DOHH2 (cell line): ENCODE data around the gene WDR59.
A peak's percentile ranks its signal among the peaks of the same experiment; 100 is the strongest.
"Not testable (repeated sequence)": the region's sequence is repeated elsewhere in the genome, so short reads cannot be mapped to it uniquely, and the experiment has no call there.

ENCODE experiments used
- H3F3A ChIP-seq: fragments of 200-600 bp; sonication (generic), shearing (Covaris generic); 2 replicates; pipeline ENCODE4 v1.6.0; 2016; ENCODE audit warnings: antibody characterized with exemption, mild to moderate bottlenecking; ENCODE audit not compliant: control insufficient read depth, insufficient read depth
- H3K27ac ChIP-seq: fragments of 200-600 bp; sonication (generic); 2 replicates; pipeline ENCODE4 v1.5.1; 2014; ENCODE audit warnings: low read depth, mild to moderate bottlenecking, low read length, moderate library complexity
- H3K27me3 ChIP-seq: fragments of 200-600 bp; sonication (generic); 2 replicates; pipeline ENCODE4 v1.6.1; 2014; ENCODE audit warnings: mild to moderate bottlenecking, low read length, mixed read lengths; ENCODE audit not compliant: control insufficient read depth
- H3K36me3 ChIP-seq: fragments of 200-600 bp; sonication (generic); 2 replicates; pipeline ENCODE4 v1.6.1; 2014; ENCODE audit warnings: mild to moderate bottlenecking, low read length, moderate library complexity, mixed read lengths; ENCODE audit not compliant: control insufficient read depth
- H3K4me1 ChIP-seq: fragments of 200-600 bp; sonication (generic); 2 replicates; pipeline ENCODE4 v1.6.1; 2014; ENCODE audit warnings: mild to moderate bottlenecking, low read length, mixed read lengths; ENCODE audit not compliant: control insufficient read depth
- H3K4me2 ChIP-seq: fragments of 200-600 bp; sonication (generic); 2 replicates; pipeline ENCODE4 v1.6.0; 2014; ENCODE audit warnings: mild to moderate bottlenecking, low read length, moderate library complexity
- H3K4me3 ChIP-seq: fragments of 200-600 bp; sonication (generic); 2 replicates; pipeline ENCODE4 v1.5.1; 2014; ENCODE audit warnings: mild to moderate bottlenecking, low read length, mixed read lengths
- H3K79me2 ChIP-seq: fragments of 200-600 bp; sonication (generic); 2 replicates; pipeline ENCODE4 v1.6.1; 2014; ENCODE audit warnings: mild to moderate bottlenecking, low read length, mixed read lengths; ENCODE audit not compliant: control insufficient read depth
- H3K9me2 ChIP-seq: fragments of 200-600 bp; sonication (generic); replicated peaks from 2 replicates; pipeline ENCODE4 v1.6.1; 2014; ENCODE audit warnings: mild to moderate bottlenecking, low read length, mixed read lengths; ENCODE audit not compliant: control insufficient read depth
- H3K9me3 ChIP-seq: fragments of 200-600 bp; sonication (generic); 2 replicates; pipeline ENCODE4 v1.6.1; 2014; ENCODE audit warnings: antibody characterized with exemption, low read length, mixed read lengths; ENCODE audit not compliant: control insufficient read depth, insufficient read depth
- H4K20me1 ChIP-seq: fragments of 200-600 bp; sonication (generic); 2 replicates; pipeline ENCODE4 v1.6.0; 2014; ENCODE audit warnings: low read depth, mild to moderate bottlenecking, antibody characterized with exemption, low read length, moderate library complexity; ENCODE audit not compliant: control insufficient read depth, insufficient read depth
- EZH2phosphoT487 ChIP-seq: fragments of 200-600 bp; sonication (generic); IDR thresholded peaks from 2 replicates; pipeline ENCODE4 v1.6.1; 2017; ENCODE audit warnings: borderline replicate concordance, mild to moderate bottlenecking, antibody characterized with exemption, low read length, moderate library complexity, mixed read lengths
- TF ChIP-seq, protein P1 (sequence below): fragments of 200-600 bp; sonication (generic); IDR thresholded peaks from one replicate; pipeline ENCODE4 v1.5.1; 2014; ENCODE audit warnings: antibody characterized with exemption, mild to moderate bottlenecking, low read depth, low read length; ENCODE audit not compliant: poor library complexity, severe bottlenecking

The WDR59 gene

GRCh38 chr16:75017670-75018525 is 33.0 kb upstream of the WDR59 start:
- H3K79me2 ChIP-seq, result peaks cover 3% of the 10 kb centered on the region
- H3K36me3 ChIP-seq, result no peaks in the 10 kb centered on the region

GRCh38 chr16:75016451-75017081 is 31.6 kb upstream of the WDR59 start:
- H3K9me2 ChIP-seq, H3K4me2 ChIP-seq, H4K20me1 ChIP-seq, H3K36me3 ChIP-seq, H3K27me3 ChIP-seq, H3K9me3 ChIP-seq, H3K27ac ChIP-seq, H3K4me3 ChIP-seq, H3F3A ChIP-seq: not testable (repeated sequence)
- Histone ChIP-seq H3K4me1 (peaks cover 23% of the 10 kb centered on the region), H3K79me2 (peaks cover 10% of the 10 kb centered on the region)

More at GRCh38 chr16:75017670-75018525, 33.0 kb upstream of the WDR59 start:
- no peak for TF ChIP-seq EZH2phosphoT487
- TF ChIP-seq, protein P1, sequence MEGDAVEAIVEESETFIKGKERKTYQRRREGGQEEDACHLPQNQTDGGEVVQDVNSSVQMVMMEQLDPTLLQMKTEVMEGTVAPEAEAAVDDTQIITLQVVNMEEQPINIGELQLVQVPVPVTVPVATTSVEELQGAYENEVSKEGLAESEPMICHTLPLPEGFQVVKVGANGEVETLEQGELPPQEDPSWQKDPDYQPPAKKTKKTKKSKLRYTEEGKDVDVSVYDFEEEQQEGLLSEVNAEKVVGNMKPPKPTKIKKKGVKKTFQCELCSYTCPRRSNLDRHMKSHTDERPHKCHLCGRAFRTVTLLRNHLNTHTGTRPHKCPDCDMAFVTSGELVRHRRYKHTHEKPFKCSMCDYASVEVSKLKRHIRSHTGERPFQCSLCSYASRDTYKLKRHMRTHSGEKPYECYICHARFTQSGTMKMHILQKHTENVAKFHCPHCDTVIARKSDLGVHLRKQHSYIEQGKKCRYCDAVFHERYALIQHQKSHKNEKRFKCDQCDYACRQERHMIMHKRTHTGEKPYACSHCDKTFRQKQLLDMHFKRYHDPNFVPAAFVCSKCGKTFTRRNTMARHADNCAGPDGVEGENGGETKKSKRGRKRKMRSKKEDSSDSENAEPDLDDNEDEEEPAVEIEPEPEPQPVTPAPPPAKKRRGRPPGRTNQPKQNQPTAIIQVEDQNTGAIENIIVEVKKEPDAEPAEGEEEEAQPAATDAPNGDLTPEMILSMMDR, result no peak
- no peak overlapping the region for H3K4me3 ChIP-seq
- no peaks in the 10 kb centered on the region; the same call in 1 of the 2 replicates for H3F3A ChIP-seq
- H3K9me3 ChIP-seq, result peaks cover 9% of the 10 kb centered on the region; the same call in 1 of the 2 replicates
- no peaks in the 10 kb centered on the region for H3K27me3 ChIP-seq
- no peak overlapping the region for H3K4me2 ChIP-seq
- peaks cover 12% of the 10 kb centered on the region for H3K4me1 ChIP-seq
- no peak overlapping the region for H3K27ac ChIP-seq
- no peaks in the 10 kb centered on the region for H3K9me2 ChIP-seq
- H4K20me1 ChIP-seq, result no peaks in the 10 kb centered on the region

DNA sequence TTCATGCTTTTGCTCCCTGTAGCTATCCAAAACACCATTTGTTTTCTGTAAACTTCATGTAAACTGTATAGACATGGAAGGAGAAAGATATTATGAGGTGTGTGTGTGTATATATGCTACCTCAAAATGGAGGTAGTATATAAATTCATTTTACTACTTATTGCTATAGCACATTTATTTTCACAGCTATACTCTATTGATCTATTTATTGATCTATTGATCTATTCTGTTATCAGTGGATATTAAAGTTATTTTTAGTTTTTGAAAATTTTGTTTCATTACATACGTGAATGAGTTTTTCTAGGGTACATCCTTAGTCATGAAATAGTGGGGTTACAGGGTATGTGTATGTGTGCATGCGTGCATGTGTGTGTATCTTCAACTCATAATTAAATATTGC is 29.4 kb upstream of the WDR59 start:
- Histone ChIP-seq H3K27ac (no peak overlapping the region), H3K4me1 (peaks cover 23% of the 10 kb centered on the region), H3F3A (no peaks in the 10 kb centered on the region; the same call in 1 of the 2 replicates), H3K27me3 (no peaks in the 10 kb centered on the region), H3K9me3 (no peaks in the 10 kb centered on the region), H3K4me3 (no peak overlapping the region), H3K79me2 (peaks cover 10% of the 10 kb centered on the region), H3K4me2 (no peak overlapping the region), H4K20me1 (no peaks in the 10 kb centered on the region), H3K9me2 (no peaks in the 10 kb centered on the region), H3K36me3 (no peaks in the 10 kb centered on the region)
- TF ChIP-seq, protein P1, result no peak
- no peak for TF ChIP-seq EZH2phosphoT487

- peaks cover 20% of the 10 kb centered on the region for H3K4me1 ChIP-seq
- peaks cover 13% of the 10 kb centered on the region for H3K79me2 ChIP-seq
- H3F3A ChIP-seq, H3K9me3 ChIP-seq, H3K27me3 ChIP-seq, H3K27ac ChIP-seq, H3K4me3 ChIP-seq, H4K20me1 ChIP-seq, H3K36me3 ChIP-seq, H3K9me2 ChIP-seq: not testable (repeated sequence)
- H3K4me2 ChIP-seq, result peak overlapping the region; percentile 37
Observed at GRCh38 chr16:75013123-75013522, 28.2 kb upstream of the WDR59 start.
